Measurements from ENCODE around the gene SRP68. TPM values are rescaled to one million over a fixed set of nuclear protein-coding genes. Genes with fewer than 3 reads are reported as not detected.

The SRP68 gene
- total RNA-seq, 1 experiment from 2014 or later: 106 TPM

DNA sequence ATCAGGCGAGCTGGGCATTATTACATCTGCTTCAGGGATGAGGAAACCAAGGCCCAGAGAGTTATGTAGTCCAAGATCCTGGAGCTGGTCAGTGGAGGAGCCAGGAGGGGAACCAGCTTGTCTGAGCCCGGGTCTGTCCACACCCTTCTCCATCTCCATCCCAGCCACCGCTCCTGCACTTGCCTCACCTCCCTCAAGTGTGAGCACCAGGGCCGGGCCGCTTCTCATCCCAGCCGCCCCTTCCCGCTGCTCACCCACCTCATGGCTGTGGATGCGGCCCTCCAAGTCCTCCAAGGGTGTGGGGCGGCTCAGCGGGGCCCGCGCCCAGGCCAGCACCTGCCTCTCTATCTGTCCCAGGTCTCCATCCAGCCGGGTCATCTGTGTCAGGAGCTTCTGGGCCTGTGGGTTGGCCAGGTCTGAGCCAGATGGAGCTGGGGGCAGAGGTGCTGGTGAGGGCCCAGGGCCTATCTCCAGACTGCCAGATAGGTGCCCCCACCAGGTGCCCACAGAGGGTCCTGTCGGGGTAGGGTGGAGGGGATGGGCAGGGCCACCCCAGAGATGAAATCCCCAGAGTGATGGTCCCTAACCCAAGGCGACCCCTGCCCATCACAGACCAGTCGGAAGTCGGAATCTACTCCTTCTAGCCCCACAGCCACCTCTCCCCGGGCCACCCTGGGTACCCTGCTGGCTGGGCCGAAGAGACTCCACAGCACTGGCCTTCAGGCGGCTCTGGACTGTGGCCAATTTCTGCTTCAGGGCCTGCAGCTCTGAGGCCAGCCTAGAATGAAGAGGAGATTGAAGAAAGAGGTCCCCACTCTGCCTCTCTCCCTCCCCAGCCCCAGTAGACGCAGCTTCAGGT lies 54.6 kb downstream of the SRP68 start:
- DNase-seq (ENCODE audit: unreplicated experiment): no peak
- ChIA-PET CTCF (no interaction called here), POLR2A (interaction anchor here (1.3 kb wide), 1 partner anchor 9 kb away, joined by 3 read pairs; the partner anchor contains the start of gene EVPL)
- intact Hi-C loops (cut with micrococcal nuclease): no loop called here
- H3K9me3 Mint-ChIP-seq (ENCODE audit: unreplicated experiment): no peaks in the 10 kb centered on the region
- H3K4me3 Mint-ChIP-seq (ENCODE audit: unreplicated experiment): no peak overlapping the region
- H3K27ac Mint-ChIP-seq (ENCODE audit: low read depth, unreplicated experiment): no peak overlapping the region
- H3K27me3 Mint-ChIP-seq (ENCODE audit: insufficient read depth, unreplicated experiment): no peaks in the 10 kb centered on the region
- TF ChIP-seq CTCF (IDR thresholded peaks at IDR 0.05; ENCODE audit: unreplicated experiment): no peak
- H3K36me3 Mint-ChIP-seq (ENCODE audit: insufficient read depth, unreplicated experiment): peaks cover 8% of the 10 kb centered on the region
- H3K4me1 Mint-ChIP-seq (ENCODE audit: insufficient read depth, unreplicated experiment): no peaks in the 10 kb centered on the region
- BruUV-seq (replicated peaks): no TSS peak

DNA sequence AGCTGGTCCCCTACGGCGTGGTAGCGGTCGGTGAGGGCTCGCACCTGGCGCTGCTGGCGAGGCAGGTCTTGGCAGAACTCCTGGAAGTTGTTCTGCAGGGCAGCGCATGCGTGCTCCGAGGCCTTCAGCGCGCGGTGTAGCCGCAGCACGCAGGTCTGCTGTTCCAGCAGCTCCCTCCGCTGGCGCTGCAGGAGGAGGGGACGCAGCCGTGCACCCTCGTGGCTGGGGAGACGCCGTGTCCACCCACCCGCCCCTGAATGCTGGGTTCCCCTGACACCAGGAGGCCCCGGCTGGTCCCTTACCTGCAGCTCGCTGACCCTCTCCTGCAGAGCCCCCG lies 57.4 kb downstream of the SRP68 start:
- intact Hi-C loops (cut with micrococcal nuclease): loop anchor here (1.0 to 5.0 kb wide), 4 partner anchors 57 to 264 kb away; partner anchors contain the start of genes GALR2 and SRP68
- no TSS peak for BruUV-seq (replicated peaks)
- TF ChIP-seq CTCF (IDR thresholded peaks at IDR 0.05; ENCODE audit: unreplicated experiment): no peak
- ChIA-PET CTCF (interaction anchor here (0.5 to 3.1 kb wide), 28 partner anchors 9 to 589 kb away, joined by 3 to 19 read pairs (median 4); partner anchors contain the start of genes EXOC7 and FBF1), POLR2A (interaction anchor here (1.1 kb wide), 1 partner anchor 57 kb away, joined by 4 read pairs; the partner anchor contains the start of gene SRP68)
- DNase-seq (ENCODE audit: unreplicated experiment): no peak
- Mint-ChIP-seq H3K36me3 (ENCODE audit: insufficient read depth, unreplicated experiment) (peaks cover 19% of the 10 kb centered on the region), H3K27me3 (ENCODE audit: insufficient read depth, unreplicated experiment) (no peaks in the 10 kb centered on the region), H3K4me1 (ENCODE audit: insufficient read depth, unreplicated experiment) (no peaks in the 10 kb centered on the region), H3K27ac (ENCODE audit: low read depth, unreplicated experiment) (no peak overlapping the region), H3K4me3 (ENCODE audit: unreplicated experiment) (no peak overlapping the region), H3K9me3 (ENCODE audit: unreplicated experiment) (no peaks in the 10 kb centered on the region)

GRCh38 chr17:76014100-76014924 lies 58.0 kb downstream of the SRP68 start:
- H3K9me3 Mint-ChIP-seq (ENCODE audit: unreplicated experiment): no peaks in the 10 kb centered on the region
- ChIA-PET POLR2A (interaction anchor here (1.0 to 1.5 kb wide), 3 partner anchors 57 to 109 kb away, joined by 4 read pairs; partner anchors contain the start of genes MRPL38 and SRP68), CTCF (interaction anchor here (0.5 to 3.1 kb wide), 44 partner anchors 9 to 589 kb away, joined by 3 to 19 read pairs (median 4); partner anchors contain the start of genes EXOC7 and FBF1)
- no peak overlapping the region for H3K4me3 Mint-ChIP-seq (ENCODE audit: unreplicated experiment)
- no peaks in the 10 kb centered on the region for H3K4me1 Mint-ChIP-seq (ENCODE audit: insufficient read depth, unreplicated experiment)
- no TSS peak for BruUV-seq (replicated peaks)
- intact Hi-C loops (cut with micrococcal nuclease): loop anchor here (1.0 to 5.0 kb wide), 4 partner anchors 58 to 265 kb away; partner anchors contain the start of genes GALR2 and SRP68
- peak; percentile 63 for DNase-seq (ENCODE audit: unreplicated experiment)
- H3K27ac Mint-ChIP-seq (ENCODE audit: low read depth, unreplicated experiment): no peak overlapping the region
- peak; percentile 95 for TF ChIP-seq CTCF (IDR thresholded peaks at IDR 0.05; ENCODE audit: unreplicated experiment)
- peaks cover 20% of the 10 kb centered on the region for H3K36me3 Mint-ChIP-seq (ENCODE audit: insufficient read depth, unreplicated experiment)
- no peaks in the 10 kb centered on the region for H3K27me3 Mint-ChIP-seq (ENCODE audit: insufficient read depth, unreplicated experiment)
